ENCODE measurements around the gene TSHZ2. TPM values are rescaled to one million over a fixed set of nuclear protein-coding genes. Genes with fewer than 3 reads are reported as not detected.

Gene TSHZ2
- total and polyA plus RNA-seq, 2 donors (not counting 3 experiments of a cell fraction or from before 2014, with no cell fraction given): not detected

GRCh38 chr20:52998268-52998667 is 26.1 kb downstream of the TSHZ2 start:
- POLR2A ChIA-PET: no interaction called here
- dilution Hi-C loops (cut with MboI; ENCODE audit: extremely low pct_ligation_motif_present, low sequenced_read_pairs): no loop called here
- CTCF ChIA-PET: no interaction called here

More at GRCh38 chr20:52998268-52998667, 26.1 kb downstream of the TSHZ2 start:
- no peaks in the 10 kb centered on the region for H3K79me2 ChIP-seq (ENCODE audit: control insufficient read depth, insufficient read depth, low read length)
- no peak overlapping the region for H3K9ac ChIP-seq (replicated peaks; ENCODE audit: extremely low read depth, insufficient read depth, low read length)
- H2AFZ ChIP-seq (ENCODE audit: low read depth, low read length): no peak overlapping the region
- intact Hi-C loops (cut with micrococcal nuclease): no loop called here
- no peak overlapping the region for H3K27ac ChIP-seq (ENCODE audit: insufficient read depth, low read depth, low read length)
- FAIRE-seq (no peak), DNase-seq (ENCODE audit: low read depth, low spot score) (no peak)
- no peaks in the 10 kb centered on the region for H3K9me3 ChIP-seq (replicated peaks; ENCODE audit: control insufficient read depth, insufficient read depth, low read length)
- no peaks in the 10 kb centered on the region for H4K20me1 ChIP-seq (replicated peaks; ENCODE audit: control insufficient read depth, extremely low read depth, insufficient read depth, low read length)
- TF ChIP-seq GATA2 (IDR thresholded peaks at IDR 0.05; ENCODE audit: insufficient read depth, insufficient read length, low read depth, low read length) (no peak), POLR2AphosphoS5 (IDR thresholded peaks at IDR 0.05; ENCODE audit: insufficient read depth, low read depth, low read length) (no peak), FOS (IDR thresholded peaks at IDR 0.05; ENCODE audit: borderline replicate concordance, insufficient read depth, low read length) (no peak), MAX (IDR thresholded peaks at IDR 0.05; ENCODE audit: insufficient read depth, insufficient read length) (no peak), MYC (IDR thresholded peaks at IDR 0.05; ENCODE audit: low read depth, low read length) (no peak), POLR2A (IDR thresholded peaks at IDR 0.05; ENCODE audit: low read depth, low read length) (no peak), JUN (IDR thresholded peaks at IDR 0.05; ENCODE audit: borderline replicate concordance, insufficient read depth, insufficient read length, low read depth) (no peak), EZH2 (IDR thresholded peaks at IDR 0.05; ENCODE audit: borderline replicate concordance, low read depth, low read length, severe bottlenecking) (no peak), CTCF (IDR thresholded peaks at IDR 0.05; ENCODE audit: extremely low read depth in 1 of 2, insufficient read depth in 1 of 2, low read depth in 1 of 2, low read length in 2 of 2) (no peak)
- H3K4me1 ChIP-seq (ENCODE audit: control insufficient read depth, extremely low read depth, insufficient read depth, low read length): no peaks in the 10 kb centered on the region
- H3K4me2 ChIP-seq (ENCODE audit: insufficient read depth, low read length): no peak overlapping the region
- no peak overlapping the region for H3K4me3 ChIP-seq (replicated peaks in 1 of 3; ENCODE audit: insufficient read depth in 1 of 3, low read depth in 1 of 3, low read length in 3 of 3)
- H3K9me1 ChIP-seq (replicated peaks; ENCODE audit: control insufficient read depth, extremely low read depth, insufficient read depth, low read length): no peaks in the 10 kb centered on the region
- no TSS peak for BruUV-seq (replicated peaks)
- H3K27me3 ChIP-seq (ENCODE audit: control insufficient read depth in 2 of 2, insufficient read depth in 2 of 2, low read length in 2 of 2): no peaks in the 10 kb centered on the region
- H3K36me3 ChIP-seq (ENCODE audit: control insufficient read depth in 2 of 2, extremely low read depth in 1 of 2, insufficient read depth in 2 of 2, low read length in 2 of 2): no peaks in the 10 kb centered on the region
